KMS-11 (cell line): ENCODE measurements around the gene HOXA4.

Experiments
- H2AFZ ChIP-seq: fragments of 200-600 bp; sonication (generic); 2 replicates; pipeline ENCODE4 v1.6.1; 2016; ENCODE audit warnings: antibody characterized with exemption, mixed run types, low read depth
- H3K27ac ChIP-seq: fragments of 200-600 bp; sonication (generic); 2 replicates; pipeline ENCODE4 v1.6.1; 2016; ENCODE audit warnings: mild to moderate bottlenecking, mixed run types
- H3K27me3 ChIP-seq: fragments of 200-600 bp; sonication (generic); 2 replicates; pipeline ENCODE4 v1.6.1; 2017; ENCODE audit warnings: mild to moderate bottlenecking, low read depth, mixed run types, moderate library complexity; ENCODE audit not compliant: insufficient read depth
- H3K36me3 ChIP-seq: fragments of 200-600 bp; sonication (generic); 2 replicates; pipeline ENCODE4 v1.6.1; 2017; ENCODE audit warnings: mild to moderate bottlenecking, mixed run types; ENCODE audit not compliant: insufficient read depth
- H3K4me1 ChIP-seq: fragments of 200-600 bp; sonication (generic); 2 replicates; pipeline ENCODE4 v1.6.1; 2016; ENCODE audit warnings: mild to moderate bottlenecking, low read depth, mixed run types; ENCODE audit not compliant: poor library complexity, severe bottlenecking
- H3K4me2 ChIP-seq: fragments of 200-600 bp; sonication (generic); 2 replicates; pipeline ENCODE4 v1.7.0; 2016; ENCODE audit warnings: mild to moderate bottlenecking, mixed run types
- H3K4me3 ChIP-seq: fragments of 200-600 bp; sonication (generic); IDR thresholded peaks from 2 replicates; pipeline ENCODE4 v1.6.1; 2017; ENCODE audit warnings: low read depth, low read length, mixed read lengths; ENCODE audit not compliant: insufficient read depth
- H3K79me2 ChIP-seq: fragments of 200-600 bp; sonication (generic); 2 replicates; pipeline ENCODE4 v1.6.1; 2016; ENCODE audit warnings: low read depth, mixed run types; ENCODE audit not compliant: insufficient read depth
- H3K9ac ChIP-seq: fragments of 200-600 bp; sonication (generic); 2 replicates; pipeline ENCODE4 v1.6.1; 2016; ENCODE audit warnings: mild to moderate bottlenecking, mixed run types
- H4K20me1 ChIP-seq: fragments of 200-600 bp; sonication (generic); 2 replicates; pipeline ENCODE4 v1.6.1; 2016; ENCODE audit warnings: mild to moderate bottlenecking, mixed run types; ENCODE audit not compliant: insufficient read depth
- CTCF ChIP-seq: fragments of 200-600 bp; sonication (generic); conservative IDR thresholded peaks from 2 replicates; pipeline ENCODE4 v1.6.1; 2017; ENCODE audit warnings: low read depth, mild to moderate bottlenecking, antibody characterized with exemption, low read length, moderate library complexity, mixed read lengths

Gene HOXA4

GRCh38 chr7:27121684-27122076, 8.9 kb downstream of the HOXA4 start:
- no peak for TF ChIP-seq CTCF
- Histone ChIP-seq H4K20me1 (no peaks in the 10 kb centered on the region), H3K27me3 (no peaks in the 10 kb centered on the region), H3K36me3 (no peaks in the 10 kb centered on the region), H3K9ac (no peak overlapping the region), H2AFZ (no peak overlapping the region), H3K4me3 (no peak overlapping the region), H3K79me2 (no peaks in the 10 kb centered on the region), H3K27ac (no peak overlapping the region), H3K4me1 (no peaks in the 10 kb centered on the region), H3K4me2 (no peak overlapping the region)

- Histone ChIP-seq H3K4me2 (no peak overlapping the region), H3K36me3 (no peaks in the 10 kb centered on the region), H2AFZ (no peak overlapping the region), H4K20me1 (no peaks in the 10 kb centered on the region), H3K27ac (no peak overlapping the region), H3K9ac (no peak overlapping the region), H3K79me2 (no peaks in the 10 kb centered on the region), H3K27me3 (no peaks in the 10 kb centered on the region), H3K4me1 (no peaks in the 10 kb centered on the region), H3K4me3 (no peak overlapping the region)
- TF ChIP-seq CTCF = no peak
These were observed 11.1 kb downstream of the HOXA4 start for GRCh38 chr7:27119412-27119911.

GRCh38 chr7:27118580-27118979, 12.0 kb downstream of the HOXA4 start:
- TF ChIP-seq CTCF = no peak
- Histone ChIP-seq H3K4me3 (no peak overlapping the region), H3K27ac (no peak overlapping the region), H3K4me2 (no peak overlapping the region), H3K4me1 (no peaks in the 10 kb centered on the region), H2AFZ (no peak overlapping the region), H3K36me3 (no peaks in the 10 kb centered on the region), H3K9ac (no peak overlapping the region), H3K79me2 (no peaks in the 10 kb centered on the region), H4K20me1 (no peaks in the 10 kb centered on the region), H3K27me3 (no peaks in the 10 kb centered on the region)

- Histone ChIP-seq H3K4me3 (no peak overlapping the region), H3K36me3 (no peaks in the 10 kb centered on the region), H2AFZ (no peak overlapping the region), H3K27ac (no peak overlapping the region), H3K79me2 (no peaks in the 10 kb centered on the region), H3K4me2 (no peak overlapping the region), H3K4me1 (no peaks in the 10 kb centered on the region), H3K27me3 (no peaks in the 10 kb centered on the region), H4K20me1 (no peaks in the 10 kb centered on the region), H3K9ac (no peak overlapping the region)
- no peak for TF ChIP-seq CTCF
These were observed 12.6 kb downstream of the HOXA4 start for GRCh38 chr7:27117887-27118491.
